ENCODE results near the gene EGR4.

Gene EGR4

DNA sequence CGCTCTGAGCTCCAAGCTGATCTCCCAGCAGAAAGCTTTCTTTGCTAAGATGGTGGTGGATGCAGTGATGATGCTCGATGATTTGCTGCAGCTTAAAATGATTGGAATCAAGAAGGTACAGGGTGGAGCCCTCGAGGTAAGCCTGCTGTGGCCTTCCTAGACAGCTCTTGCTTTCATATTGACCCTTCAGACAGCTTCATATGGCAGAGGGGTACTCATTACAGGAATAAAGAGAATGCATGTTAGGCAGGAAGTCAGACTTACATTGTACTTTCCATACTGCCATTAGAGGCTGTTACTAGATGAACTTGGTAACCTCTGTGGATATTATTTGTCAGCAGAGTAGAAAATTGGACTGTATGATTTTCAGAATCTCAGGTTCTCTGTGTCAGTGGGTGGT is 48.8 kb downstream of the EGR4 start:
- no peak for DNase-seq

DNA sequence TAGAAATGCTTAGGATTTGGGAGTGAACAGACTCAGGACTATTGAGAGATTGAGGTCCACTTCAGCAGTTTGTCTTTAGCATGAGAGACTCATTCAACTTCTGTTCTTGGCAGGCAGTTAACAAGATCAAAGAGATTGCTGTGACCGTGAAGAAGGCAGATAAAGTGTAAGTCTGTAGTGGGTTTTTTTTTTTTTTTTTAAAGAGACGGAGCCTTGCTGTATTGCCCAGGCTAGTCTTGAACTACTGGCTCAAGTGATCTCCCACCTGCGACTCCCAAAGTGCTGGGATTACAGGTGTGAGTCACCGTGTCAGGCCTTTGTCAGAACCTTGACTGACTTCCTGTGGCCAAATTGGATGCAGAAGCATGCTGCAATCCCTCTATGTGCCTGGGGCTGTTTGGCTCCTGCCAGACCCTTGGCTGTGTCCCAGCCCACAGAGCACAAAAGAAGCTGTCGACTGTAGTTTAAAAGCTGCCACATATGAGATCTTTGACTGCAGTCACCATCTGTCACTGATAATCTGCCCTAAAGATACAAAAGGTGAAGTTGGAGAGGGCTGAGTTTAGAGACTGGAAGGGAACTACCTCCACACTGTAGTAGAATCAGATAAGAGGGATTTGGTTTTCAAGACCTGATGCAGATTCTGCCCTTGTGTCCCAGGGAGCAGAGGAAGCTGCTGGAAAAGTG is 49.3 kb downstream of the EGR4 start:
- peak; percentile 24 for DNase-seq

Data from amniotic stem cell (primary cell).